ENCODE data around the gene SLC26A4.

SLC26A4 gene

DNA sequence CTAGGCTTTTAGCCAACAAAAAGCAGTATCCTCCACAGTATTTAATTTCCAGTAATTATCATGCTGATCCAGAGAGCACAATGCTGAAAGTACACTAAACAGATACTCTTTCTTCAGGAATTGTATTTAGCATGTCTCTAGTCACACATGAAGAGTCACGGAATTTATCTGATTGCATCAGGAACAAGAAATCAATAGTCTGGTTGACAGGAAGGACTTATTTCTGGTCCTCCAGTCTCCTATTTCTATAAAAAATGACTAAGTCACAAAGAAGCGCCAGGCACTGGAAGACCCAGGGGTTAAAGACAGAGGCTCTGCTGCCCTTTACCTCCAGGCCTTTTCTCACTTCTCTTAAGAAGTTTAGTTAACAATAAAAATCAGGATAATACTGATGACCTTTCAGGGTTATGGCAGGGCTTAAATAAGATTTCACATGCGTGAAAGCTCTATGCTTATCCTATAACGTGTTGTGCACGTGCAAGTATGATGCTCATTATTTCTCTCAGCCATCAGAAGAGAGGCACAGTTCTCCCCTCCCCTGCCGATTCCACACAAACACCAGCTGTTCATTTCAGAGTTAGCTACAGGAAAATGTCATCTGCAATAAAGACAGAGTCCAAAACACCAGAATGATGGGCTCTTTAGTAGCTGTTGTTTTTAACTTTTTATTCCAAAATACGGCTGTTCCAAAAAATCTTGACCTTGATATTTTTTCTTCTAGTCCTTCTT is 36.9 kb downstream of the SLC26A4 start:
- DNase-seq: no peak

DNA sequence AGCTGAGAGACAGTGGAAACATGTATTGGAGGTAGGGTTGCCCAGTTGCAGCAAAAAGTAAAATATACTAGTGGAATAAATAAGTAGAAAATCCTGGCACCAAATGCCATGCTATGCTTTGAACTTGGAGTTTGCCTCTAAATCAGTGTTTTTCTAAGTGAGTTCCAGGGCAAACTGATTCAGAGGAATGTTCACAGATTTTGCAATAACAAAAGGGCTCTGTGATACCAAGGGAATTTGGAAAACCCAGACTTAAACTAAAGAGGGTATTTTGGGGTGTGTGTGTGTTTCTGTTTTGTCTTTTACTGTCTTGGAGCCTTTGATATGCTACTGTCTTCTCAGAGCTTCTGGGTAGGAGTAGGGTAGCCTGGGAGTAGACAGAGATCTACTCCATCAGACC is 39.9 kb downstream of the SLC26A4 start:
- DNase-seq: no peak

DNA sequence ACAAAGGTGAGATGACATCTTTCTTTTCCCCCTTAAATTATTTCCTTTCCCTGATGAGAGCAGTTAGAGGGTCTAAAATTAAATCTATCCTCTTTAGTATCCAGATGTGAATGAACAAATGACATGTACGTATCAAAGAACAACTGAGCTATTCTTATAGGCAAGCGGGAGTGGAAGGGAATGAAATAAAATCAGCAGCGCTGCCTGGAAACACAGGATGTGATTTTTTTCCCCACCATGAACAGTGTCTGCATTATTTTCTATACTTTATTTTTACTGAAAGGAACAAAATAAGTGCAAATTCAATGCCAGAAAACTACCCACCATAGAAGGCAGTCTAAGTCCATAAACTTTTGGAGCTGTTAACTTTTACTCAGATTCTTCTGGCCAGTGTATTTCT is 40.6 kb downstream of the SLC26A4 start:
- DNase-seq: no peak

DNA sequence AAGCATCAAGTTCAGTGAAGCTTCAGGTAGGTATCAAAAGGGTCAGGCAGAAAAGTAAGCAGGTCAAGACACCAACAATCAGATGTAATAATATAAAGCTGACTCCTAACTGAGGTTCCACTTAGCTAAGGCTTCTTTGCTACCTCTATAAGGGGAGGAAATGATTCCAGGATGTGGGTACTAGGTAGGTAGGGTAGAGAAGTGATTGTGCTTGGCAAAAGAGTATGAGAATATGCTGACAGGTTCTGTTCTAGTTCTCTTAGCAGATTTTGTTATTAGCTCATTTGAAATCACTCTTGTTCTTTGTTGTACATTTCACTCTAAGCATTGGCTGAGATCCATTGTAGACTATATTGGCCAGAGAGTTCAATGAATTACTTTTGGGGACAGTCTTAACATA is 42.6 kb downstream of the SLC26A4 start:
- no peak for DNase-seq

DNA sequence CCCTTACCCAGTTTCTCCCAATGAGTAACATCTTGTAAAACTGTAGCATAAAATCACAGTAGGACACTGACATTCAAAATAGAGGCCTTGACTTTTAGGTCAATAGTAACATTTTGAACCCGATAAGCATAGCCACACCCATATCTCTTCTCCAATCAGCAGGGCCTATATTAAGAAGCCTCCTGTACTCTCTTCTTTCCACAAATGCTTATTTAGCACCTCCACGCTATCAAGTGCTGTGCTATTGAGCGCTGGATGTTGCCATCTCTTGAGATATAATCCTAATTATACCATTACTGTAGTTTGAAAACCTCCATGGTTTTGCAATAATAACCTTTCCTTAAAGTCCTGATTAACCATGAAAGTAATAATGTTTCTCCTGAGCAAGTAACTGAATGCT is 43.2 kb downstream of the SLC26A4 start:
- DNase-seq: no peak

DNA sequence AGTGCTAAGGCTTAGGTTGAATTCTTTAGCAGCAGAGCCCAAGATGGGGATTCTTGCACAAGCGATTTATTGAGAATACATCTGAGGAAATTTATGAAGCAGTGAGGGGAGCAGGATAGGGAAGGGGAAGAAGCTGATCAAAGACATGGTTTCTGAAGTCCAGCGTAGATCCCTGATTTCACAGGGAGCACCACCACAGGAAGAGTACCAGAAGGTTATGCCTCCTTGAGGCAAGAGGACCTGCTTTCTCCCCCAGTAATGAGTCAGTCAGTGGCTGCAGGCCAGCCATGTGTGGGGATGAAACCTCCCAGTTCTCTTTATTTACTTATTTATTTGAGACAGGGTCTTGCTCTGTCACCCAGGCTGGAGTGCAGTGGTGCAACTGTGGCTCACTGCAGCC is 48.3 kb downstream of the SLC26A4 start:
- no peak for DNase-seq

DNA sequence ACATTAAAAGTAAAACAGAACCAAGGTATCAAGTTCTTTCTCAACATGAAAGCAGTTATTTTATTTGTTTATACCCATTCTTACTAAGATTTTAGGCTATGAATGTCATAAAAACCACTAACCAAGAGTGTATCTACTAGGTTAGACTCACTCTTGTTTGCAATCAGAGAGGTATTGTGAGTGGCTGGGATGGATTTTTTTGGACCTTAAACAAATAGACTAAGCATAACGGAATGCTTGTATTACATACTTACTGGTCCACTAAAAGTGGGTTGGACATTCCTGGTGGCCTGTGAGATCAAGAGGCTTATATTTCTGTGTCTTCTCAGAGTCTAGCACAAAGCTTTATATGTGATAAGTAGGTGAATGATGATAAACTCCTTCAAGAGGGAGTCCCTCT is 50.7 kb downstream of the SLC26A4 start:
- no peak for DNase-seq

DNA sequence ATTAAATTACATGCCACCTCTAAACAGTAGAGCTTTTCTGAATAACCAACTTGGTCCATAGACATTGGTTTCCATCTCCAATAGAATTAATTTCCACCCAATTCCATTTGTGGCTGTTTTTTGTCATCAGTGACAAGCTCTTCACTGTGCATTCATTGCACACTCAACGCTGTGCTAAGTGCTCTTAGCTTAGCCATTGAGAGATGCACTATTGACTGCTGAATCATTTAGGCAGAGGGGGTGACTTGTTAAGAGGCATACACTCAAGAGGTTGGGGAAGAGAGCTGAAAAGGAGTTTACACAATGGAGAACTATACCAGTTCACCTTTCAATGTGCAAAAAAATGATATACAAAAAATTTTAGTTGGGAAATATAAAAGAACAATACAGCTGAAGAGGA is 51.4 kb downstream of the SLC26A4 start:
- no peak for DNase-seq

DNA sequence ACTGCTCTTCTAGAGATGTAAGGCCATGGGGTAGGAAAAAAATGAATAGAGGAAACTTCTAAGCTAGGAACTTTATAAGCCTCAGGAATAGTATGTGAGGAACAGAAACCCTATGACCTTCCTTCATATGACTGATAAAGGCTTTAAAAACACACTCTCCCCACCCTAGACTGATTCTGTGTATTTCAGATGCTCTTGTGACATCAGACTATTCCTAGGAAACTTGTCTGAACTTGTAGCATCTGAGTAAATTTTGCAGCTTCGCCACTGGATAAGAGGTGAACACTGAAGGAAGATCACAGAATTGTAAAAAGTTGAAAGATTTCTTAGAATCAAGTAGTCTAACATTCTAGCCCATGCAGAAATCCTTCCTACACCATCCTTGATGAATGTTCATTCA is 52.3 kb downstream of the SLC26A4 start:
- no peak for DNase-seq

DNA sequence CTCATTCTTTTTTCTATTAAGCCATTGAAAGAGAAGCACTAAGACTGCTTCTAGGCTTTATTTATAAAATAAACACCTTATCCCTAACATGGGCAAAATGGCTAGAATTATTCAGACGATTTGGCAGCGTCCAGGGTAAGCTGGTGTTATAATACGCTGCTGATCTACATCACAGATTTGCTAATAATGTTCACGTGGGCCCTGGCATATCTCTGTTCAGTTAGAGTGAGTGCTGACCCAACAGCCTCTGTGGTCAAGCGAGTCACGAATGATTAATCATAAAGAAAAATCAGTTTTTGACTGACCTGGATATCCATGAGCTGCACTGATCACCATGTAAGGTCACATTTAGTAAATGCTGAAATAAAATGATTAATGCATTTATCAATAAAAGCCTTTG is 54.9 kb downstream of the SLC26A4 start:
- no peak for DNase-seq

DNA sequence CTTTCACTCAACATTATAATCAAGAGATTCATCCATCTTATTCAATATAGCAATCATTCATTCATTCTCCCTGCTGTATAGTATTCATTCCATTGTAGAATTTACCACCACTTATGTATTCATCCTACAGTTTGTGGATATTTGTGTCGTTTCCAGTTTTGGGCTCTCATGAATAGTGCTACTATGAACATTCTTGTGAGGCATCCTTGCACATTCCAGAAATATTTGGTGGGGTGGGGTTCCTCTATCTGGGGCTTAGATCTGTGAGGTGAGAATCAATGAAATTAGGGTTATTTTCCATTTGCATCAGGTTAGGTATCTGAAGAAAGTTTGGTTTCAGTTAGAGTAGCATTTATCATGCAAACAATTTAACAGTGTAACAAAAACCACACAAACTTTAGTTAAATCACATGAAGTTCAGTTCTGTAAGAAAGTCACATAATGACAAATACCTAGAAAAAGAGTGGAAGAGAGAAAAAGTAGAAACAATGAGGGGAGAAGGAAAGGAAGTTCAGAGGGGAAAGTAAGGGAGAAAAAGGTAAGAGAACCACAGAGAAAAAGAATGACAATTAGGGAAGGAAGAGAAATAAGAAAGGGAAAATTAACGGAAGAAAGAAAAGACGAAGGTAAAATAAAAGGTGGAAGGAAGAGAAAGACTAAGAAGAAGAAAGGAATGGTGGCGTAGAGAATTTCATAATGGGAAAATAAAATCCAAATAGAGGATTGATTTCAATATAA is 58.0 kb downstream of the SLC26A4 start:
- no peak for DNase-seq

DNA sequence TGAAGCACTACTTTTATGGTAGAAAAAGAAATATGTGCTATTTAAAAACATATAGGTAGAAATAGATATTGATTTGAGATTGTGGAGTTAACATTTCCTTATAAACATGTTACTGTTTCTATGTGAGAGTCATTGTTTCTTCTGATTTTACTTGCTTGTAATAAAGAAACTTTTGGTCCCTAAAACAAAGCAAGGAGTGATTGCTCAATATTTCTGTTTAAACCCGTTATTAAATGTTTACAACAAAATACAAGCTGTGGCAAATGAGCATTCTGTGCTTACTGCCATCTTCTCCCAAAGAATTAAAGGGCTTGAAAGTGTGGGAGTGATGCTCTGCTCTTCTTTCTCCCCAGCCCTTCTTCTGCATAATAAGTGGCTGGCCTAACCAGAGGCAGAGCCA is 60.7 kb downstream of the SLC26A4 start:
- DNase-seq: no peak

DNA sequence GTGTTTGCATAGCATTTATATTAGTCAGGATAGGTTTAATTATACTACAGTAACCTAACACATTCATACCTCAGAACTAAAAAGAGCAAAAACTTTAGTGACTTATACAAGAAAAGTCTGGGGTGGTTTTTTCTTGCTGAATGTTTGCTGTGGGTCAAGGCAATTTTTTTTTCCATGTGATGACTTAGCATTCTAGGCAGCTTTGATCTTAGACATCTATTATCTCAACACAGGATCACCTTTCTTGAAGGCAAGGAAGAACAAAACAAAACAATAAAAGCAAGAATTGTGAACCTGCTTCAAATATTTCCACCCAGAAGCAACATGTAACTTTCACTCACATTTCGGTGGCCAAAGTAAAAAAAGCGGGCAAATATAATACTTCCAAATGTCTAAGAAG is 62.6 kb downstream of the SLC26A4 start:
- DNase-seq: no peak

DNA sequence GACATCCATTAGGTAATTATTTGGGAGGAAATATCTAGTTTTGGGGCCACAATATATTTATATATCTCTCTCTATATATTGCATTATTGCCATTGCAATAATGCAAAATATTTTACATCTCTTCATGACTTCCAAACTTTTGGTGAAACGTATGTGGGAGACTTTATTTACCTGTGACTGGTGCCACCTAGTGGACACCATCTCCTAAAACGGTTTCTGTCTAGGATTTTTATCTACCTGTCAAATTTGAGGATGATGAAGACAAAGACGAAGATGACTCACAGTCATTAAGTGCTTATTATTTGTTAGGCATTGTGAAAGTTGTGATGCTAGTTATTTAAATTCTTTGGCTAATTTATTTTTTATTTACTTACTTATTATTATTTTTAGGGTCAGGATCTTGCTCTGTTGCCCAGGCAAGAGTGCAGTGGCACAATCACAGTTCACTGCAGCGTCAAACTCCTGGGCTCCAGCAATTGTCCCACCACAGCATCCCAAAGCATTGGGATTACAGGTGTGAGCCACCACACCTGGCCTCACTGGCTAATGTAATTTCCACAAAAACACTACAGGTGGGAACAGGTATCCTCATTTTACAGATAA is 64.6 kb downstream of the SLC26A4 start:
- peak; percentile 6 to 48 for DNase-seq

DNA sequence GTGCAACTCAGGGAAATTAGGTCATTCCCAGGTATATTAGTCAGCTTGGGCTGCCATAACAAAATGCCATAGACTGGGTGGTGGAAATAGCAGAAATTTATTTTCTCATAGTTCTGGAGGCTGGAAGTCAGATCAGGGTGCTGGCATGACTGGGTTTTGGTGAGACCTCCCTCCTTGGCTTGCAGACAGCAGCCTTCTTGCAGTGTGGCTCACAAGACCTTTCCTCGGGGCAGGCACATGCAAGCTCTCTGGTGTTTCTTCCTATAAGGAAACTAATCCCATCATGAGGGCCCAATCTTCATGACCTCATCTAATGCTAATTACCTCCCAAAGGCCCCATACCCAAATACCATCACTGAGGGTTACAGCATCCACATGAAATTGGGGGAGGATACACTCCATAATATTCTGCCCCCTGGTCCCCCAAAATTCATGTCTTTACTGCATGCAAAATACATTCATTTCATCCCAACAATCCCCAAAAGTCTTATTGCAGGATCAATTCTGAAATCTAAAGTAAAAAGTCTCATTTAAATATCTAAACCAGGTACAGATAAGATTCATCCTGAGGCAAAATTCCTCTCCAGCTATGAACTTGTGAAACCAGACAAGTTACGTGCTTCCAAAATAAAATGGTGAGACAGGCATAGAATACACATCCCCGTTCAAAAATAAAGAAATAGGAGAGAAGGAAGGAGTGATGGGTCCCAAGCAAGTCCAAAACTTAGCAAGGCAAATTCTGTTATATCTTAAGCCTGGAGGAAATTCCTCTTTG is 65.9 kb downstream of the SLC26A4 start:
- DNase-seq: no peak

DNA sequence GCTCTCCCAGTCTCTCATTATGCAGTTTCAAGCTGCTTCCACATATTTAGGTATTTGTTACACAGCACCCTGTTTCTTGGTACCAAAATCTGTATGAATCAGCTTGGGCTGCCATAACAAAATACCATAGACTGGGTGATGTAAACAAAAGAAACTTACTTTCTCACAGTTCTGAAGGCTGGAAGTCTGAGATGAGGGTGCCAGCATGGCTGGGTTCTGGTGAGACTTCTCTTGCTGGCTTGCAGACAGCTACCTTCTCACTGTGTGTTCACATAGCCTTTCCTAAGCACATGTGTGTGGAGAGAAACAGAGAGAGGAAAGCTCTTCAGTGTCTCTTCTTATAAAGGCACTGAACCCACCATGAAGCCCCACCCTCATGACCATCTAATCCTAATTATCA is 67.6 kb downstream of the SLC26A4 start:
- no peak for DNase-seq

DNA sequence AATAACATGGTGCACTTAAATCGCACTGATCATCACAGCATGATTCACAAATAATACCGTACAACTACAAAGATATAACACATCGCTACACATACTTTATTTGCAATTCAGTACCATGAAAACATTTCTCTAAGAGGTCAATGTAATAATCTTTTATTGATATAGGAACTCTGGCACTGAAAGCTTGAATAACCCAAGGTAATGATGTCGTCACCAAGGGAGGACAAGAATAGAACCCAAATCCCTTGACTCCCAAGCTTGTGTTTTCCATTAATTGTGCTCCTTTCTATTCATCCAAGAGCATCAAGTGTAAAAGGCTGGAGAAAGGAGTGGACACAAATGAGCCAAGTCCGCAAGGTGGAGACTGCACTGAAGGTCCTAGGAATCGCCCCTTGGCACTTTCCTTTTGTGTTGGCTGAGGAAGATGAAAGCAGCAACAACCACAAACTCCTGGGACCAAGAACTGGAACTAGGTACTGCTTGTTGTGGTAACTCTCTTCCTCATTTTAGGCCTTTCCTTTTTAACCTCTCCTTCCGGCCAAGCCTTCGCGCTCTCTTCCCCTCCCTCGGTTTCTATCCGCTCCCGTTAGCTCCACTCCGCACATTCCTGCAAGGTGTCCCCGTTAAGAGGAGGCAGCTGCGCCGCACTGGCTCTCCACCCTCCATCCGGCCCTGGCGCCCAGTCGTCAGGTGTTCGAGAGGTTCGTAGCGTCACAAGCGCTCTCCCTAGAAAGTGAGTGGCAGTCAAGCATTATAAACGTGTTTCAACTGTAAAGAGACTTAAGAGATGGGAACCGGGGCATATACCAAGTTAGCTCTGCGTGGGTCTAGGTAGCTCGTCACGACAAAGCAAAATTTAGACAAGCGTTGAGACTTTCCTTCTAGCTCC is 82.3 kb downstream of the SLC26A4 start:
- peak in 1 of 2 experiments; percentile 44 for DNase-seq

DNA sequence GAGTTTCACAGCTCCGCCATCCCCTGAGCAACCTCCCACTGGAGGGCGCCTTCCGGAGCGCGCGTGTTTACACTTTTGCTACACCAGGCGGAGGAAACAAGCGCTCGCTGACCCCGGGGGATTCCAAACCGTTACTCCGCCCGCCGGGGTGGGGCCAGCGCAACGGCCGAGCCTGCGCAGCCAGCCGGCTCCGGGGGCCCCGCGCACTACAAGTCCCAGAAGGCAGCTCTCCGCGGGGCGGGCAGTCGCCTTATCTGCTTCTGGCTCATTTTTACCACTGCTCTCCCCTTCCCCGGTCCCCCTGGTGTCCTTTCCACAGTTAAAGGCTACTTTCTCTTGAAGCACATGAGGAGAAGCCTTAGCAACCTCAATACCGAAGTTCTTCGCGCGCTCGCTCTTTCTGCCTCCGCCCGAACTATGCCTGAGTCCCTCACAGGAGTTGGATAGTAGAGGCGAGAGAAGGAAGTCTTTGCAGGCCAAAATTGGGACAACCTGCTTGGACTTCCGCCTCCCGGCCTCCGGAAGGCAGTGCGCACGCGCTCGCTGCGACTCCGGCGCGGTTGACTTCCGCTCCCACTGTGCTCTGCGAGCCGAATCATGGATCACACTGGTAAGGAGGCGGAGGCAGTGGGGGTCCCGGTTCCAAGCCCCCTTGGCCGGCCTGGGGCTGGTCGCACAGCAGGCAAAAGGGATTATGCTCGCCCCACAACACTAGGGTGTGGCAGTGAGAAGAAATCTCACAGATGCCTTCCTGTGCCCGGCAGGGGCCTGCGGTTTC is 83.1 kb downstream of the SLC26A4 start, which contains the start of gene CBLL1:
Gene CBLL1, plus strand, starts transcription at position 576 of the 778 bp plus-strand sequence. Its CDS starts 22 bp downstream, at position 598.
- peak; percentile 71 to 95 for DNase-seq

DNA sequence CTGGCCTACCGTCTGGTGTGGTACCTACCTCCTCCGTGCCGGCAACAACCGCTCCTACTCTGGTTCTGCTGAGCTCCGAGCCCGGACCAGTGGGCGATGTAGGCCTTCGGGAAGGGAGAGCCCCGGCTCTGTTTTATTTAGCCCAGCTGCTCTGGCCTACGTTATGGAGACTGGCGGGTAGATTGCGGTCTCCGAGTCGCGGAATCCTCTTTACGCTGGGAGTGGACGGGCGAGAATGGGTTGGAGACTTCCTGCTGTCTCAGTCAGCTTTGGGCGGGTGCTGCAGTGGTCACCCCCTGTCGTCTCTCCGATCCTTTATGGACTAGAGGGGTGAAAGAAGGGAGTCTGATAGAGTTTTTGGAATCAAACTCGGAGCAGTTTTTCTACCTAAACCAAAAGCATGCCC is 83.7 kb downstream of the SLC26A4 start:
- DNase-seq: no peak

DNA sequence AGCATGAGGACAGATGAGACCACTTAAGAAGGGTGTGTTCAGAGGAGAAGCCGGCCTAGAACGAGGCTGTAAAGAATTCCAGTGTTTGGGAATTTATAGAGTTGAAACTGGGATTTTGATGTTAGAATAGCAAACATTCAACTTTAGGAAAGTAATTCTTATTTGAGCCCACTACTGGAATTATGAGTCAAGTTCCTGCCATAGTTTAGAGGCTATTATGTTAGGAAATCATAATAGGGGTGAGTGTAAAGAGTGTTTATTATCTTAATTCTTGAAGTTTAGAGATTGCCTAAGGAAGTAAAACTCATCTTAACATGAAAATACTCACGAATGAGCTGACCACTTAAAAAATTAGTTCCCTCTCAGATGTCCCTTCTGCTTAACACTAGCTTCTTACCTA is 85.4 kb downstream of the SLC26A4 start:
- no peak for DNase-seq

DNA sequence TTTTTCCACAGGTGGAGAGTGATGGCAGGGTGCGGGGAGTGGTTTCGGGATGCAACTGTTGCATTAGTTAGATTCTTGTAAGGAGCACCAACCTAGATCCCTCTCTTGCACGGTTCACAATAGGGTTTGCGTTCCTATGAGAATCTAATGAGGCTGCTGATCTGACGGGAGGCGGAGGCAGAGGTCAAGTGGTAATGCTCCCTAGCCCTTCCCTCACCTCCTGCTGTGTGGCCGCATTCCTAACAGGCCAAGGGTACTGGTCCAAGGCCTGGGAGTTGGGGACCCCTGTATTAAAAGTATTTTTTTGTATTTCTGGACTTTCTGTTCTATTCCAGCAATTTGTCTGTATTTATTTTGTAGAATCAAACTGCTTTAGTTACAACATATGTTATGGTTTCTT is 90.5 kb downstream of the SLC26A4 start:
- no peak for DNase-seq

Measured in SW 1271 (cell line).